ENCODE data around the gene KRTAP5-6.
"Not testable (repeated sequence)": the region's sequence is repeated elsewhere in the genome, so short reads cannot be mapped to it uniquely, and the experiment has no call there.

The KRTAP5-6 gene

GRCh38 chr11:1683904-1684572, 13.0 kb upstream of the KRTAP5-6 start:
- DNase-seq (ENCODE audit: low read depth in 2 of 2): not testable (repeated sequence)

GRCh38 chr11:1684886-1685874, 11.8 kb upstream of the KRTAP5-6 start:
- not testable (repeated sequence) for DNase-seq (ENCODE audit: low read depth in 2 of 2)

GRCh38 chr11:1686220-1686619, 10.8 kb upstream of the KRTAP5-6 start:
- not testable (repeated sequence) for DNase-seq (ENCODE audit: low read depth in 2 of 2)

GRCh38 chr11:1688336-1688947, 8.6 kb upstream of the KRTAP5-6 start:
- DNase-seq (ENCODE audit: low read depth in 2 of 2): not testable (repeated sequence)

- not testable (repeated sequence) for DNase-seq (ENCODE audit: low read depth in 2 of 2)
These were observed 7.5 kb upstream of the KRTAP5-6 start for GRCh38 chr11:1689250-1690166.

GRCh38 chr11:1690167-1691025, 6.6 kb upstream of the KRTAP5-6 start:
- no peak for DNase-seq (ENCODE audit: low read depth in 2 of 2)

GRCh38 chr11:1691026-1691877, 5.7 kb upstream of the KRTAP5-6 start:
- DNase-seq (ENCODE audit: low read depth in 2 of 2): no peak

- DNase-seq (ENCODE audit: low read depth in 2 of 2): no peak
These were observed 4.9 kb upstream of the KRTAP5-6 start for GRCh38 chr11:1691878-1692707.

- DNase-seq (ENCODE audit: low read depth in 2 of 2): no peak
These were observed 4.2 kb upstream of the KRTAP5-6 start for GRCh38 chr11:1692708-1693326.

- DNase-seq (ENCODE audit: low read depth in 2 of 2): peak; percentile 41 to 43
These were observed 3.5 kb upstream of the KRTAP5-6 start for GRCh38 chr11:1693327-1694063.

GRCh38 chr11:1694064-1694845, 2.7 kb upstream of the KRTAP5-6 start:
- peak; percentile 54 to 80 for DNase-seq (ENCODE audit: low read depth in 2 of 2)

GRCh38 chr11:1694846-1695547, 2.0 kb upstream of the KRTAP5-6 start:
- no peak for DNase-seq (ENCODE audit: low read depth in 2 of 2)

GRCh38 chr11:1695548-1696108, 1.4 kb upstream of the KRTAP5-6 start:
- DNase-seq (ENCODE audit: low read depth in 2 of 2): no peak

GRCh38 chr11:1699771-1700170, 2.8 kb downstream of the KRTAP5-6 start:
- DNase-seq (ENCODE audit: low read depth in 2 of 2): no peak

GRCh38 chr11:1701091-1701807, 4.3 kb downstream of the KRTAP5-6 start:
- DNase-seq (ENCODE audit: low read depth in 2 of 2): no peak
